Ovary (tissue), 9 donors: ENCODE measurements around the gene PPM1B. TPM values are rescaled to one million over a fixed set of nuclear protein-coding genes. Genes with fewer than 3 reads are reported as not detected.

Experiments
- DNase-seq, 5 donors: peaks; one replicate each; pipeline ENCODE4 v3.0.0-alpha.2; 2019 to 2020
- H3K27ac ChIP-seq, 2 donors: fragments of 200-600 bp; one replicate each; pipeline versions ENCODE4 v1.5.1 to v1.8.0; 2019 to 2022
- H3K27me3 ChIP-seq: fragments of 200-600 bp; one replicate; pipeline ENCODE4 v1.8.0; 2022
- H3K36me3 ChIP-seq: fragments of 200-600 bp; sonication (generic); one replicate; pipeline ENCODE4 v1.5.1; 2019
- H3K4me1 ChIP-seq: one replicate; pipeline ENCODE4 v1.8.1; 2013; ENCODE audit warnings: mild to moderate bottlenecking, moderate library complexity; ENCODE audit not compliant: insufficient read depth
- H3K4me3 ChIP-seq: fragments of 200-600 bp; sonication (generic); one replicate; pipeline ENCODE4 v1.5.1; 2017
- H3K9me3 ChIP-seq, 2 donors: fragments of 200-600 bp in 1 of 2; sonication (generic) in 1 of 2; one replicate each; pipeline versions ENCODE4 v1.5.1 to v1.8.1; 2013 to 2019; ENCODE audit warnings: mild to moderate bottlenecking in 1 of 2, moderate library complexity in 1 of 2
- CTCF ChIP-seq, 3 donors: fragments of 450-650 bp in 2 of 3; fragments of 200-600 bp in 1 of 3; IDR thresholded peaks; one replicate each; pipeline versions ENCODE4 v1.5.1 to v1.8.0; 2016 to 2022; ENCODE audit warnings: antibody characterized with exemption in 3 of 3, mild to moderate bottlenecking in 1 of 3
- EP300 ChIP-seq: sonication (generic); formaldehyde crosslinking; IDR thresholded peaks from one replicate; pipeline ENCODE4 v1.6.1; 2017; ENCODE audit warnings: antibody characterized with exemption
- POLR2A ChIP-seq: fragments of 450-650 bp; IDR thresholded peaks from one replicate; pipeline ENCODE4 v1.6.1; 2017; ENCODE audit warnings: antibody characterized with exemption, mild to moderate bottlenecking, moderate library complexity
- WGBS, 3 donors: extraction: QIAGEN DNeasy Blood & Tissue Kit in 1 of 3; methylation state at CpG; one replicate each; pipeline versions ENCODE4 v1.1.5 to v1.1.7; 2013 to 2017; 5-methylcytosine and 5-hydroxymethylcytosine counted together
- intact Hi-C, 4 donors: fragments of 100-400 bp; cut with DNase I; formaldehyde crosslinking; loops; one replicate each; pipeline versions ENCODE4 v1.11.0 to v1.15.1; 2022 to 2023
- polyA plus RNA-seq, 2 donors: library from polyadenylated mRNA; stranded (reverse); fragments of 200-250 nt in 1 of 2; fragments of 350-450 nt in 1 of 2; fragmentation: Illumina TruSeq in 1 of 2; extraction: RNeasy Lipid Tissue Mini Kit (QIAGEN cat#74804) in 1 of 2; gene quantifications; one replicate each; pipeline ENCODE4 v1.2.3, GENCODE V29; 2013 to 2014
- total RNA-seq, 7 donors: library from RNA; depleted of rRNA in 2 of 7; stranded (reverse); fragments of >200 nt in 2 of 7; fragmentation: NEBNext Ultra II Directional in 3 of 7; extraction: Animal tissue kit (Norgen Biotek cat#: 25700) in 3 of 7; gene quantifications; one replicate each; pipeline versions ENCODE4 v1.1.0 to v1.2.4, GENCODE V29; 2016 to 2023
- donor health status: DM: no; HTN: no; CAD: no; lungs with moderate emphysema.
- donor health status: DM: no; HTN: no; CAD: no.
- donor health status: Bipolar disorder and iron deficiency.
- donor health status: DM: yes; HTN: yes; CAD: no.
- donor health status: DM: no; HTN: no; CAD: no.
- donor health status: DM: yes; HTN: yes; CAD: no.

Gene PPM1B
- total and polyA plus RNA-seq, 9 donors: 27.6 to 43.4 (median 35.7) TPM

GRCh38 chr2:44134848-44135247, 33.8 kb upstream of the PPM1B start:
- TF ChIP-seq POLR2A: no peak
- TF ChIP-seq CTCF (IDR thresholded peaks at IDR 0.05): no peak
- TF ChIP-seq EP300: no peak
- intact Hi-C loops: no loop called here
- DNase-seq: no peak
- Histone ChIP-seq H3K4me3 (no peak overlapping the region), H3K27me3 (no peaks in the 10 kb centered on the region), H3K9me3 (no peaks in the 10 kb centered on the region), H3K36me3 (no peaks in the 10 kb centered on the region), H3K27ac (no peak overlapping the region), H3K4me1 (peaks cover 2% of the 10 kb centered on the region)
- 92 to 100% (median 94%) methylated on average over 1 of the region's 1 CpG for WGBS, 3 donors

- Histone ChIP-seq H3K4me3 (no peak overlapping the region), H3K4me1 (peaks cover 2% of the 10 kb centered on the region), H3K27me3 (no peaks in the 10 kb centered on the region), H3K36me3 (no peaks in the 10 kb centered on the region), H3K9me3 (no peaks in the 10 kb centered on the region), H3K27ac (no peak overlapping the region)
- TF ChIP-seq POLR2A: no peak
- no peak for TF ChIP-seq EP300
- no peak for TF ChIP-seq CTCF (IDR thresholded peaks at IDR 0.05)
- intact Hi-C loops: no loop called here
- no peak for DNase-seq
These were observed 33.4 kb upstream of the PPM1B start for GRCh38 chr2:44135296-44135695.

- TF ChIP-seq POLR2A (no peak), CTCF (IDR thresholded peaks at IDR 0.05) (no peak), EP300 (no peak)
- DNase-seq: no peak
- WGBS, 3 donors: 8 to 17% (median 9%) methylated on average over 2 of the region's 2 CpGs
- intact Hi-C loops: no loop called here
- H3K4me1 ChIP-seq: peaks cover 2% of the 10 kb centered on the region
- no peaks in the 10 kb centered on the region for H3K9me3 ChIP-seq
- H3K27me3 ChIP-seq: no peaks in the 10 kb centered on the region
- H3K36me3 ChIP-seq: no peaks in the 10 kb centered on the region
- no peak overlapping the region for H3K27ac ChIP-seq
- H3K4me3 ChIP-seq: no peak overlapping the region
These were observed 32.9 kb upstream of the PPM1B start for GRCh38 chr2:44135771-44136170.

- H3K9me3 ChIP-seq: no peaks in the 10 kb centered on the region
- no peaks in the 10 kb centered on the region for H3K36me3 ChIP-seq
- H3K27ac ChIP-seq: no peak overlapping the region
- TF ChIP-seq POLR2A: no peak
- TF ChIP-seq EP300: no peak
- whole genome bisulfite sequencing, 3 donors: 8 to 17% (median 8%) methylated on average over 3 of the region's 3 CpGs
- H3K4me3 ChIP-seq: no peak overlapping the region
- H3K27me3 ChIP-seq: no peaks in the 10 kb centered on the region
- peaks cover 2% of the 10 kb centered on the region for H3K4me1 ChIP-seq
- DNase-seq: no peak
- intact Hi-C loops: no loop called here
These were observed 32.4 kb upstream of the PPM1B start for GRCh38 chr2:44136252-44136651.

GRCh38 chr2:44137048-44137447, 31.6 kb upstream of the PPM1B start:
- no peak overlapping the region for H3K4me3 ChIP-seq
- H3K36me3 ChIP-seq: no peaks in the 10 kb centered on the region
- intact Hi-C loops: no loop called here
- WGBS, 3 donors: 84 to 90% (median 88%) methylated on average over 4 of the region's 4 CpGs
- no peaks in the 10 kb centered on the region for H3K27me3 ChIP-seq
- H3K4me1 ChIP-seq: peaks cover 2% of the 10 kb centered on the region
- no peaks in the 10 kb centered on the region for H3K9me3 ChIP-seq
- DNase-seq: no peak
- TF ChIP-seq CTCF (IDR thresholded peaks at IDR 0.05): no peak
- no peak for TF ChIP-seq EP300
- TF ChIP-seq POLR2A: no peak
- H3K27ac ChIP-seq: no peak overlapping the region
